Brain microvascular endothelial cell (primary cell): ENCODE results near the gene DNAH17.
"Not testable (repeated sequence)": the region's sequence is repeated elsewhere in the genome, so short reads cannot be mapped to it uniquely, and the experiment has no call there.

Experiments
- DNase-seq: peaks from one replicate; pipeline ENCODE4 v3.0.0-alpha.2; 2020
- H3K27ac ChIP-seq: fragments of 250-450 bp; sonication (Bioruptor Pico); 2 replicates; pipeline ENCODE4 v1.5.1; 2020; ENCODE audit warnings: mild to moderate bottlenecking, moderate library complexity
- H3K27me3 ChIP-seq: fragments of 250-450 bp; sonication (Bioruptor Pico); replicated peaks from 2 replicates; pipeline ENCODE4 v1.5.1; 2020; ENCODE audit warnings: mild to moderate bottlenecking
- H3K36me3 ChIP-seq: fragments of 250-450 bp; sonication (Bioruptor Pico); replicated peaks from 2 replicates; pipeline ENCODE4 v1.5.1; 2020; ENCODE audit warnings: mild to moderate bottlenecking
- H3K4me3 ChIP-seq: 2 replicates; pipeline ENCODE4 v1.5.1; 2011; ENCODE audit warnings: low read depth, mild to moderate bottlenecking, control low read depth, low read length, moderate library complexity
- in situ Hi-C: cut with HindIII; loops from 2 replicates; pipeline ENCODE4 v1.10.0; 2017; ENCODE audit warnings: low sequenced_read_pairs, low pct_ligation_motif_present
- TF ChIP-seq, protein P1 (sequence below): IDR thresholded peaks from 2 replicates; pipeline ENCODE4 v1.5.1; 2011; ENCODE audit warnings: low read depth, mild to moderate bottlenecking, moderate library complexity, low read length, control low read depth, inconsistent platforms; ENCODE audit errors: missing control alignments

The DNAH17 gene

DNA sequence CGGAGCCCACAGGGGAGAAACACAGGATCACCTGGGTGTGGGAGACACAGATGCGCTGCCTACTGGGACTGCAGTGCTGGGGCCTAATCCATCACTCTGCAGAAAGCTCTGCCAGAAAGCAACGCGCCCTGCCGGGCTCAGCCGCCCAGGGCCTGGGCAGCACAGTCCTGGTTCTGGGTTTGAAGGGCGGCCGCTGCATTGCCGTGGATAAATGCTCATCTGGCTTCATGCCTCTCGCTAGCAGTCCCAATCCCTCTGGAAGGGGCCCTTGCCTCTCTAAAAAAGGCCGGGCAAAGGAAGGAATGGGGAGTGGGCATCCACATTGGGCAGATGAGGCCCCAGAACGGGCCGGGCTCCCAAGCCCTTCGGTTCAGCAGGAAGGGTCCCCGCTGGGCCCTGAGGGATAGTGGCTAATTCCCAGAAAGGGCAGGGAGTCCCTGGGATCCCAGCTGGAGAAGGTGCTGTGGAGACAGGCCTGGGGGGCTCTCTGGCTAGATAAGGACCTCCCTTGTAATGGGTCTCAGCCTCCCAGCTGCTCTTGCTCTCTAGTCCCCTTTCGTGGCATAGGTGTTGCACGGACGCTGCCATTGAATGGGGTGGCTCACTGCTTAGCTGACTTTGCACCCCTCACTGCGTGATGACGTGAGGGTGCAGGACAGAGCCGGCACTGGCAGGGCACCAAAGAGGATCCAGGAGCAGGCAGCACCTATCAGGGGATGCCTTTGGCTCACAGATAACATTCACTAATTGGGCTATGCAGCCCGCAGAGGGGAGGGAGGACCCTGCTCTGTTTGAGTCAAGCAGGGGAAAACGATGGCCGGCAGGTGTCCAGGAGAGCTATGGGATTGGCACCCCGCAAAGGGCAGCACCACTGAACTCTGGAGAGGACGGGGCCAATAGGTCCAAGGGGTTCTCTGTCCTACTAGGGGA, 110.1 kb downstream of the DNAH17 start:
- TF ChIP-seq, protein P1, sequence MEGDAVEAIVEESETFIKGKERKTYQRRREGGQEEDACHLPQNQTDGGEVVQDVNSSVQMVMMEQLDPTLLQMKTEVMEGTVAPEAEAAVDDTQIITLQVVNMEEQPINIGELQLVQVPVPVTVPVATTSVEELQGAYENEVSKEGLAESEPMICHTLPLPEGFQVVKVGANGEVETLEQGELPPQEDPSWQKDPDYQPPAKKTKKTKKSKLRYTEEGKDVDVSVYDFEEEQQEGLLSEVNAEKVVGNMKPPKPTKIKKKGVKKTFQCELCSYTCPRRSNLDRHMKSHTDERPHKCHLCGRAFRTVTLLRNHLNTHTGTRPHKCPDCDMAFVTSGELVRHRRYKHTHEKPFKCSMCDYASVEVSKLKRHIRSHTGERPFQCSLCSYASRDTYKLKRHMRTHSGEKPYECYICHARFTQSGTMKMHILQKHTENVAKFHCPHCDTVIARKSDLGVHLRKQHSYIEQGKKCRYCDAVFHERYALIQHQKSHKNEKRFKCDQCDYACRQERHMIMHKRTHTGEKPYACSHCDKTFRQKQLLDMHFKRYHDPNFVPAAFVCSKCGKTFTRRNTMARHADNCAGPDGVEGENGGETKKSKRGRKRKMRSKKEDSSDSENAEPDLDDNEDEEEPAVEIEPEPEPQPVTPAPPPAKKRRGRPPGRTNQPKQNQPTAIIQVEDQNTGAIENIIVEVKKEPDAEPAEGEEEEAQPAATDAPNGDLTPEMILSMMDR: no peak
- H3K27ac ChIP-seq: no peak overlapping the region
- no peaks in the 10 kb centered on the region for H3K36me3 ChIP-seq
- no peak overlapping the region for H3K4me3 ChIP-seq
- no peaks in the 10 kb centered on the region for H3K27me3 ChIP-seq
- no peak for DNase-seq
- in situ Hi-C loops: no loop called here

DNA sequence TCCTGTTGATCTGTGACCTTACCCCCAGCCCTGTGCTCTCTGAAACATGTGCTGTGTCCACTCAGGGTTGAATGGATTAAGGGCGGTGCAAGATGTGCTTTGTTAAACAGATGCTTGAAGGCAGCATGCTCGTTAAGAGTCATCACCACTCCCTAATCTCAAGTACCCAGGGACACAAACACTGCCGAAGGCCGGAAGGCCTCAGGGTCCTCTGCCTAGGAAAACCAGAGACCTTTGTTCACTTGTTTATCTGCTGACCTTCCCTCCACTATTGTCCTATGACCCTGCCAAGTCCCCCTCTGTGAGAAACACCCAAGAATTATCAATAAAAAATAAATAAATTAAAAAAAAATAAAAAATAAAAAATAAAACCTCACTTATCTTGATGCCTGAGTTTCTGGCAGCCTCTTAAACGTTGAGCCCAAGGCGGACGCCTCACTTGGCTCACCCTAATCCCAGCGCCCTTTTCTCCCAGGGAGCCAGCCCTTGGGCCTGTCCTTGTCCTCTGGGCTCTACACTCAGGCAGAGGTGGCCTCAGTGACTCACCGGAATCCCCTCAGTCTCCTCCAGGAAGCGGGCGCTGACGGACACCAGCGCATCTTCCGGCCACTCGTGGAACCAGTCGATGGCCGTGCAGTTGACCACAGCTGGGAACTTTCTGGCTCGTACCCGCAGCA, 110.9 kb downstream of the DNAH17 start:
- H3K36me3 ChIP-seq, H3K4me3 ChIP-seq, H3K27me3 ChIP-seq, H3K27ac ChIP-seq, in situ Hi-C loops, DNase-seq: not testable (repeated sequence)

DNA sequence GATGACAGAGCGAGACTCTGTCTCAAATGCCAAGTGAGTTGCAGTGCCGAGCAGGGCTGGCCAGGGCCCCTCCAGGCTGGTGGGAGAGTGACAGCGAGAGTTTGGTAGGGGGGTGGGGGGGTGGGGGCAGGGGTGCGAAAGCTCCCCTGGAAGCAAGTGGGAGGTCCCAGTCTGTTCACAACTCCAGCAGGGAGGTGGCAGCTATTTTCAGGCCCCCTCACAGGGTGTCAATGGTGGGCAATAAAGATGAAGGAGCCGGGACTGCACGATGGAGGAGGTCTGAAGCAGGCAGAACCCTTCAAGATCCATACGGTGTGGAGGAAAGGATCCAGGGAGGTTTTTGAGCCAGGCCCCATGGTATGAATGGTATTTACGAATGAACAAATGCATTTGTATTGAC, 115.0 kb downstream of the DNAH17 start:
- Histone ChIP-seq H3K27ac (no peak overlapping the region), H3K27me3 (no peaks in the 10 kb centered on the region), H3K4me3 (no peak overlapping the region), H3K36me3 (no peaks in the 10 kb centered on the region)
- in situ Hi-C loops: no loop called here
- TF ChIP-seq, protein P1: no peak
- no peak for DNase-seq

DNA sequence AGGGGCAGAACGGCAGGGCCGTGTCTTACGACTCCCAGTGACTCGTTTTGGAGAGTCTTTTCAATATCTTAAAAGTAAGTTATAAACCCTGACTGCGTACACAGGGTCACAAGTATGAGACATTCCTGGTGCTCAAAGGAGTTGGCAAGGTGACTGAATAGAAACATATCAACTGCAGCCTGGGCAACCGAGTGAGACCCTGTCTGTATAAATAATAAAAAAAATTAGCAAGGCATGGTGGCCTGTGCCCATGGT, 115.5 kb downstream of the DNAH17 start:
- DNase-seq: no peak
- TF ChIP-seq, protein P1: no peak
- H3K27me3 ChIP-seq: no peaks in the 10 kb centered on the region
- in situ Hi-C loops: no loop called here
- no peak overlapping the region for H3K4me3 ChIP-seq
- no peak overlapping the region for H3K27ac ChIP-seq
- H3K36me3 ChIP-seq: no peaks in the 10 kb centered on the region

DNA sequence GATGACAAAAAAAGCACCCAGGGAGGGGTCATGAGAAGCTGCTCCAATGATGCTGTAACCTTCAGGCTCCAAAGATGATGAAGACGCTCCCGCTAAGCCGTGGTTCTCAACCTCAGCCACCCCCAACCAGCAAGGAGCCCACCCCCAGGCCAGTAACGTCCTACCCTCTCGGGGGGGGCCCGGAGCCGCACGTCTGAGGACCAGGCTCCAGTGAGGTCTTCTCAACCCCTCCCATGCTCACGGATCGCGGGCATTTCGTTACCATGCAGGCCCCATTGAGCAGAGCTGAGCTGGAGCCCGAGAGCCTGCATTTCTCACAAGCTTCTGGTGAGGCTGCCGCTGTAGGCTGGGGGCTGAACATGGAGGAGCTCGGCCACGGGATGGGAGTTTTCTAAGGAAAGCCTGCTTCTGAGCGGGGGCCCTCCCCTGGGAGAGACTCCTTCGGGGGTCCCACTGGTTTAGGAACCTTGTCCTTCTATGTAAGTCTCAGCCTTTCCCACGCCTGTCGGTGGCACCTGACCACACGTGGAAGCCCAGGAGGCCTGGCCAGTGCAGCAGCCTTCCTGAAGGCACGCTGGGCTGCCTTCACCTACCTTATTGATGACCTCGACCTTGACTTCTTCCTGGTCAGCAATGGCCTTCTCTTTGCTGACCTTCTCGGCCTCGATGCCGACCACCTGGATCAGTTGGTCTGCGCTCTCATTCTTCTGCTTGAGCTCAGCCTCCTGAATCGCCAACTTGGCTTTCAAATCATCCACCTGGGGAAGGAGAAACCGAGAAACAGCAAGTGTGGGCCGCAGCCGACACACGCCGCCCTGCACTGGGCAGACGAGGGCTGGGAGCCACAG, 116.0 kb downstream of the DNAH17 start:
- DNase-seq: no peak
- H3K36me3 ChIP-seq: no peaks in the 10 kb centered on the region
- in situ Hi-C loops: no loop called here
- H3K27me3 ChIP-seq: no peaks in the 10 kb centered on the region
- H3K4me3 ChIP-seq: no peak overlapping the region
- TF ChIP-seq, protein P1: no peak
- no peak overlapping the region for H3K27ac ChIP-seq

DNA sequence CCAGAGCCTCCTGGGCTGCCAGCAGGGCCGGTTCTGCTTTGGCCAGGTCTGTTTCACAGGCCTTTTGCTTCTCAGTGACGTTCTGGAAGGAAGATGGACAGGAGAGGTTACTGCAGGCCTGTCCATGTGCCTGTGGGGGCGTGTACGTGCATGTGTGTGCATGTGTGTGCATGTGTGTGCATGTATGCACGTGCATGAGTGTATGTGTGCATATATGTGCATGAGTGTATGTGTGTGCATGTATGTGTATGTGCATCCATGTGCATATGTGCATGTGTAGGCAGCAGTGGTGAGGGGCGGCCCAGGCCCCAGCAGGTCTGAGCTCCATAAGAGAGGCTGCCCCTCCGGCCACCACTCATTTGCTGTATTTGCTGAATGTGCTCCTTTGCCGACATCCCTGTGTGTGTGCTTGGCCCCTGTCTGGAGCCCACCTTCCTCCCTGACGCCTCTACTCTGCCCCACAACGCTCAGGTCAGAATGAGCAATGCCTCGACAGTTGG, 117.0 kb downstream of the DNAH17 start:
- in situ Hi-C loops: no loop called here
- no peak for DNase-seq
- H3K27ac ChIP-seq: no peak overlapping the region

More for the DNA sequence above, 117.0 kb downstream of the DNAH17 start:
- no peaks in the 10 kb centered on the region for H3K27me3 ChIP-seq
- TF ChIP-seq, protein P1: no peak
- H3K36me3 ChIP-seq: no peaks in the 10 kb centered on the region
- H3K4me3 ChIP-seq: no peak overlapping the region
